ENCODE results near the gene MTOR.

Gene MTOR

DNA sequence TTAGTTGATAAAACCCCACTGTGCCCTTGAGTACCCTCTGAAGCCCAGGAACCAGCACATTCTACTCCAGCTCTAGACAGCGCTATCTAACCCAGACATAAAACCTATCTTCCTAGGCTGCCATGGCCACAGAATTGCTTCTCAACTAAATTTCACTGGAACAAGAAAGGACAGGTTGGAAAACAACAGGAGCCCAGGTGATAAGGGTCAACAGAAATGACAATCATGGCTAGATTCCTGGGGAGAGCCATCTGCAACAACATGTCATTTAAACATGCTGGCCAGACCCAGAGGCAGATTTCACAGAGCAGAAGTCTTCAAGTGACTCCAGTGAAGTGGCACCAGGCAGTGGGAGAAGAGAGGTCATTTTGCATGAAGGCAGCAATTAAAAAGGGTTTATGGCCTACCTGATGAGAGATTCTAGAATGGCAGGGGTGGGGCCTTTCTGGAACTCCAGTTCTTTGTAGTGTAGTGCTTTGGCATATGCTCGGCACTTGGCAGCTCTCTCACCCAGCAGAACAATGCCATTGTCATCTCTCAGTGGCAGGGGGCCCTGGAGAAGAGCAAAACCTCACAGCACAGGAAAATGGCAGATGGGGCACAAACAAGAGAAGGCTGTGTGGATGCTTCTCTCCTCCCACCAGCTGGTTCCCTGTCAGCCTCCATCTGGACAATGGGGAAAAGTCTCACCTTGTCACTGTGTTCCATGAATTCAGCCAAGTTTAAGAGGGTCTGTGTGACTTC lies 63.3 kb downstream of the MTOR start:
- H3K4me3 ChIP-seq (ENCODE audit: low read depth, low read length): no peak overlapping the region
- TF ChIP-seq, protein P1, sequence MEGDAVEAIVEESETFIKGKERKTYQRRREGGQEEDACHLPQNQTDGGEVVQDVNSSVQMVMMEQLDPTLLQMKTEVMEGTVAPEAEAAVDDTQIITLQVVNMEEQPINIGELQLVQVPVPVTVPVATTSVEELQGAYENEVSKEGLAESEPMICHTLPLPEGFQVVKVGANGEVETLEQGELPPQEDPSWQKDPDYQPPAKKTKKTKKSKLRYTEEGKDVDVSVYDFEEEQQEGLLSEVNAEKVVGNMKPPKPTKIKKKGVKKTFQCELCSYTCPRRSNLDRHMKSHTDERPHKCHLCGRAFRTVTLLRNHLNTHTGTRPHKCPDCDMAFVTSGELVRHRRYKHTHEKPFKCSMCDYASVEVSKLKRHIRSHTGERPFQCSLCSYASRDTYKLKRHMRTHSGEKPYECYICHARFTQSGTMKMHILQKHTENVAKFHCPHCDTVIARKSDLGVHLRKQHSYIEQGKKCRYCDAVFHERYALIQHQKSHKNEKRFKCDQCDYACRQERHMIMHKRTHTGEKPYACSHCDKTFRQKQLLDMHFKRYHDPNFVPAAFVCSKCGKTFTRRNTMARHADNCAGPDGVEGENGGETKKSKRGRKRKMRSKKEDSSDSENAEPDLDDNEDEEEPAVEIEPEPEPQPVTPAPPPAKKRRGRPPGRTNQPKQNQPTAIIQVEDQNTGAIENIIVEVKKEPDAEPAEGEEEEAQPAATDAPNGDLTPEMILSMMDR (IDR thresholded peaks at IDR 0.05; ENCODE audit: borderline replicate concordance, insufficient read depth, low read depth, low read length): no peak

DNA sequence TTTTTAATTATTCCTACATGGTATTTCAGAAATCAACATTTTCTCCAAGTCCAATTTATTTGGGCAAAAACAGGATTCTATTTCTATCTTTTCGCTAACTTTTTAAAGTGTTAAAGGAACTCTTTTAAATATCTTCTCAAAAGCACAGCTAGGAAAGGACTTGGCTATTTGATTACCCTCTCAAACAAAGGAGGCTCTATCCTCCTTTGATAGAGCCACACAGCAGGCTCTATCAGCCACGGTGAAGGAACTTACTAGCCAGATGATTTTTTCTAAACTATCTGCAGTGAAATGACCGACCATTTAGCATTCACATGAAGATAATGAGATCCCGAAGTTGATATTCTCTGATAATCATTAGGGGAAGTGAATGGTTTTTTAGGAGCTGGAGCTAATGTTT lies 64.1 kb downstream of the MTOR start:
- no peak overlapping the region for H3K4me3 ChIP-seq (ENCODE audit: low read depth, low read length)
- TF ChIP-seq, protein P1 (IDR thresholded peaks at IDR 0.05; ENCODE audit: borderline replicate concordance, insufficient read depth, low read depth, low read length): no peak

DNA sequence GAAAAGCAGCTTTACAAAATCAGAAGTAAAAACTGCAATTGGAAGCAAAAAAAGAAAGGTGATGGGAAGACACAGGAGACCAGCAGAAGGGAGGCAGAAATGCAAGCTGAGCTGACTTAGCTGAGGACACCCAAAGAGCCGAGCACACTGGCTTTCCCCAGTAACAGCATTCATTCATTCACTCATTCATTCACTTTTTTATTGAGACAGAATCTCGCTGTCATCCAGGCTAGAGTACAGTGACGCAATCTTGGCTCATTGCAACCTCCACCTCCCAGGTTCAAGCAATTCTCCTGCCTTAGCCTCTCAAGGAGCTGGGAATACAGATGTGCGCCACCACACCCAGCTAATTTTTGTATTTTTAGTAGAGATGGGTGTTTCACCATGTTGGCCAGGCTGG lies 65.0 kb downstream of the MTOR start:
- H3K4me3 ChIP-seq (ENCODE audit: low read depth, low read length): no peak overlapping the region
- TF ChIP-seq, protein P1 (IDR thresholded peaks at IDR 0.05; ENCODE audit: borderline replicate concordance, insufficient read depth, low read depth, low read length): no peak

DNA sequence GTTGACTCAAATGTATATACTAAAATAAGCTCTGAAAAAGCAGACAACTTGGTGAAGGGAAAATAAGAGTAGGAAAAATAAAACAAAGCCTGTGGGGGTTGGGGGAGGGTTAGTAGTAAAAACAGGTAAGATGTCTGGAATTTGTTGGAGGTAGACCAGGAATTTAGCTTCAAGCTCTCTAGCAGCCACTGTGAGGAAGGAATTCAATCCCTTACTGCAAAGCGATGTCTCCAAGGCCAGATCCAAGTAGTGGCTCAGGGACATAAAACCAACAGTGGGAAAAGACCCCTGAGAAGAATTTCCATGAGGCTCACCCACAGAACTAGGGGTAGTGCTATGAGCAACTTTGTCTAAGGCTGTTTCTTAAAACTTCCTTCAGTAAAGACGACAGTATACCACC lies 65.4 kb downstream of the MTOR start:
- H3K4me3 ChIP-seq (ENCODE audit: low read depth, low read length): no peak overlapping the region
- TF ChIP-seq, protein P1 (IDR thresholded peaks at IDR 0.05; ENCODE audit: borderline replicate concordance, insufficient read depth, low read depth, low read length): no peak

DNA sequence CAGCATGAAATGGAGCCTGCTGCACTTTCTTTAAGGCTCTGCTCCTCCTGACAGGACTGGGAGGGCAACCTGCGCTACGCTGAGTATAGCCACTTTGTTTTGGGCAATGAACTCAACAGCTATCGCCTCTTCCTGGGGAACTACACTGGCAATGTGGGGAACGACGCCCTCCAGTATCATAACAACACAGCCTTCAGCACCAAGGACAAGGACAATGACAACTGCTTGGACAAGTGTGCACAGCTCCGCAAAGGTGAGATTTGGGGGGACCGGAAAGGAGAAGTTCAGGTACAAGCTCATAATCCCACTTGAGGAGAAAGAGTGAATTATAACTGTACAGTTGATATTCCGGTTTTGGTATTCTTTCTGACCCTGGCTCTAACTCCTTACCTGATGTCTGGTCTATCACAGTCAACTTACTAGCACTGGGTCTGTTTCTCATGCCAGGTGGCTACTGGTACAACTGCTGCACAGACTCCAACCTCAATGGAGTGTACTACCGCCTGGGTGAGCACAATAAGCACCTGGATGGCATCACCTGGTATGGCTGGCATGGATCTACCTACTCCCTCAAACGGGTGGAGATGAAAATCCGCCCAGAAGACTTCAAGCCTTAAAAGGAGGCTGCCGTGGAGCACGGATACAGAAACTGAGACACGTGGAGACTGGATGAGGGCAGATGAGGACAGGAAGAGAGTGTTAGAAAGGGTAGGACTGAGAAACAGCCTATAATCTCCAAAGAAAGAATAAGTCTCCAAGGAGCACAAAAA lies 67.8 kb downstream of the MTOR start:
- H3K4me3 ChIP-seq (ENCODE audit: low read depth, low read length): no peak overlapping the region
- TF ChIP-seq, protein P1 (IDR thresholded peaks at IDR 0.05; ENCODE audit: borderline replicate concordance, insufficient read depth, low read depth, low read length): no peak

DNA sequence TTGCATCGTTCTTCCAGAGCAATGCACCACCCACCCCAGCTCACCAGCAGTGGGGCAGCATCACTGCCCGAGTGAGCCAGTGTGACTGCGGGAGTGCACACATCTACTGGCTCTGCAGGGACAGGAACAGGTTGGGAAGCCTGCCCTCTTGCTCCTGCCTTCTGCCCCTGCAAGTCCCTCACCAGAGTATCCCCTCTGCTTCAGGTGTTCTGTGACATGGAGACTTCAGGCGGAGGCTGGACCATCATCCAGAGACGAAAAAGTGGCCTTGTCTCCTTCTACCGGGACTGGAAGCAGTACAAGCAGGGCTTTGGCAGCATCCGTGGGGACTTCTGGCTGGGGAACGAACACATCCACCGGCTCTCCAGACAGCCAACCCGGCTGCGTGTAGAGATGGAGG lies 69.0 kb downstream of the MTOR start:
- H3K4me3 ChIP-seq (ENCODE audit: low read depth, low read length): no peak overlapping the region
- TF ChIP-seq, protein P1 (IDR thresholded peaks at IDR 0.05; ENCODE audit: borderline replicate concordance, insufficient read depth, low read depth, low read length): no peak
